Loucy (cell line): Measurements from ENCODE around the gene COPS6.

Experiments used
- EZH2phosphoT487 ChIP-seq: fragments of 200-600 bp; IDR thresholded peaks from 2 replicates; pipeline ENCODE4 v1.6.1; 2018; ENCODE audit warnings: antibody characterized with exemption, mild to moderate bottlenecking, moderate library complexity, borderline replicate concordance
- TF ChIP-seq, protein P1 (sequence below): fragments of 200-600 bp; sonication (generic); conservative IDR thresholded peaks from 2 replicates; pipeline ENCODE4 v1.5.1; 2014; ENCODE audit warnings: mild to moderate bottlenecking, antibody characterized with exemption, low read length

DNA sequence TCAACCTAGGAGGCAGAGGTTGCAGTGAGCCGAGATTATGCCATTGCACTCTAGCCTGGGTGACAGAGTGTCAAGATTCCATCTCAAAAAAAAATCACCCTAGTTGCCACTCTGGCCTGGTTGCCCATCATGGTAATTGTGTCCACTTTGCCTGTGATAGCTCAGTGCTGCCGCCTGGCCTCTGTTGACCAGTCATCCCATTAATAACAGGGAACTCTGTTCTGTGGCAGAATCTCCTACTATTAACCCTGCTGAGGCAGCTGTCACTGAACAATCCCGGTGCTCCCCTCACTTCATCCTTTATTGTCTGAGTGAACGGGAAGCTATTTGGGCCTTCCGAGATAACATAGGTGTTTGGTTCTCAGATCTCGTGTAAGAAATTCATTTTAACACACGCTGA is 21.8 kb upstream of the COPS6 start:
- TF ChIP-seq, protein P1, sequence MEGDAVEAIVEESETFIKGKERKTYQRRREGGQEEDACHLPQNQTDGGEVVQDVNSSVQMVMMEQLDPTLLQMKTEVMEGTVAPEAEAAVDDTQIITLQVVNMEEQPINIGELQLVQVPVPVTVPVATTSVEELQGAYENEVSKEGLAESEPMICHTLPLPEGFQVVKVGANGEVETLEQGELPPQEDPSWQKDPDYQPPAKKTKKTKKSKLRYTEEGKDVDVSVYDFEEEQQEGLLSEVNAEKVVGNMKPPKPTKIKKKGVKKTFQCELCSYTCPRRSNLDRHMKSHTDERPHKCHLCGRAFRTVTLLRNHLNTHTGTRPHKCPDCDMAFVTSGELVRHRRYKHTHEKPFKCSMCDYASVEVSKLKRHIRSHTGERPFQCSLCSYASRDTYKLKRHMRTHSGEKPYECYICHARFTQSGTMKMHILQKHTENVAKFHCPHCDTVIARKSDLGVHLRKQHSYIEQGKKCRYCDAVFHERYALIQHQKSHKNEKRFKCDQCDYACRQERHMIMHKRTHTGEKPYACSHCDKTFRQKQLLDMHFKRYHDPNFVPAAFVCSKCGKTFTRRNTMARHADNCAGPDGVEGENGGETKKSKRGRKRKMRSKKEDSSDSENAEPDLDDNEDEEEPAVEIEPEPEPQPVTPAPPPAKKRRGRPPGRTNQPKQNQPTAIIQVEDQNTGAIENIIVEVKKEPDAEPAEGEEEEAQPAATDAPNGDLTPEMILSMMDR: no peak
- TF ChIP-seq EZH2phosphoT487: no peak
